ENCODE data around the gene SALL2.

SALL2 gene

DNA sequence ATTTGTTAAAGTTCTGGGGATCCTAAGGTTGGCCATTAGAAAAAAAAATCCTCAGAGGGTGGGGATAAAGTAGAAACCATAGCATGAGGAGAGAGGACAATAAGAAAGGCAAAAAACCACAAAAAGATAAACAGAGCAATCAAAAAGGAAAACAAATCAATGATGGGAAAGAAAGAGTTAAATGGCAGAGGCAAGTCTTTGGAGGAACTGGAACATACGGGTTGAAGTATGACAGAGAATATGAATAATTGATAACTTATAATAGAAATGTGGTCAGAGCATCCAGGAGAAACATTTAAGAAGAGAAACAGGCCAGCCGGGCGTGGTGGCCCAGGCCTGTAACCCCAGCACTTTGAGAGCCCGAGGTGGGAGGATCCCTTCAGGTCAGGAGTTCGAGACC lies 17.8 kb upstream of the SALL2 start:
- TF ChIP-seq, protein P1, sequence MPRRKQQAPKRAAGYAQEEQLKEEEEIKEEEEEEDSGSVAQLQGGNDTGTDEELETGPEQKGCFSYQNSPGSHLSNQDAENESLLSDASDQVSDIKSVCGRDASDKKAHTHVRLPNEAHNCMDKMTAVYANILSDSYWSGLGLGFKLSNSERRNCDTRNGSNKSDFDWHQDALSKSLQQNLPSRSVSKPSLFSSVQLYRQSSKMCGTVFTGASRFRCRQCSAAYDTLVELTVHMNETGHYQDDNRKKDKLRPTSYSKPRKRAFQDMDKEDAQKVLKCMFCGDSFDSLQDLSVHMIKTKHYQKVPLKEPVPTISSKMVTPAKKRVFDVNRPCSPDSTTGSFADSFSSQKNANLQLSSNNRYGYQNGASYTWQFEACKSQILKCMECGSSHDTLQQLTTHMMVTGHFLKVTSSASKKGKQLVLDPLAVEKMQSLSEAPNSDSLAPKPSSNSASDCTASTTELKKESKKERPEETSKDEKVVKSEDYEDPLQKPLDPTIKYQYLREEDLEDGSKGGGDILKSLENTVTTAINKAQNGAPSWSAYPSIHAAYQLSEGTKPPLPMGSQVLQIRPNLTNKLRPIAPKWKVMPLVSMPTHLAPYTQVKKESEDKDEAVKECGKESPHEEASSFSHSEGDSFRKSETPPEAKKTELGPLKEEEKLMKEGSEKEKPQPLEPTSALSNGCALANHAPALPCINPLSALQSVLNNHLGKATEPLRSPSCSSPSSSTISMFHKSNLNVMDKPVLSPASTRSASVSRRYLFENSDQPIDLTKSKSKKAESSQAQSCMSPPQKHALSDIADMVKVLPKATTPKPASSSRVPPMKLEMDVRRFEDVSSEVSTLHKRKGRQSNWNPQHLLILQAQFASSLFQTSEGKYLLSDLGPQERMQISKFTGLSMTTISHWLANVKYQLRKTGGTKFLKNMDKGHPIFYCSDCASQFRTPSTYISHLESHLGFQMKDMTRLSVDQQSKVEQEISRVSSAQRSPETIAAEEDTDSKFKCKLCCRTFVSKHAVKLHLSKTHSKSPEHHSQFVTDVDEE (CRISPR knock-in tag; IDR thresholded peaks at IDR 0.05): no peak
- no peak for TF ChIP-seq PPARA (CRISPR knock-in tag; IDR thresholded peaks at IDR 0.05; ENCODE audit: borderline replicate concordance)
- TF ChIP-seq ARNTL (CRISPR knock-in tag; IDR thresholded peaks at IDR 0.05; ENCODE audit: borderline replicate concordance, low read depth): no peak
- TF ChIP-seq ZNF8 (CRISPR knock-in tag; IDR thresholded peaks at IDR 0.05): no peak
- no peak for TF ChIP-seq GLIS3 (CRISPR knock-in tag; IDR thresholded peaks at IDR 0.05)
- no peak for TF ChIP-seq RARB (CRISPR knock-in tag; IDR thresholded peaks at IDR 0.05)
- TF ChIP-seq TCF4 (CRISPR knock-in tag; IDR thresholded peaks at IDR 0.05; ENCODE audit: borderline replicate concordance): no peak
- TF ChIP-seq TOX (CRISPR knock-in tag; IDR thresholded peaks at IDR 0.05; ENCODE audit: borderline replicate concordance): no peak
- TF ChIP-seq ZNF70 (CRISPR knock-in tag; IDR thresholded peaks at IDR 0.05): no peak
- TF ChIP-seq BACH2 (CRISPR knock-in tag; IDR thresholded peaks at IDR 0.05; ENCODE audit: borderline replicate concordance): no peak
- no peak for TF ChIP-seq ZFP30 (CRISPR knock-in tag; IDR thresholded peaks at IDR 0.05)
- no peak for ATAC-seq

DNA sequence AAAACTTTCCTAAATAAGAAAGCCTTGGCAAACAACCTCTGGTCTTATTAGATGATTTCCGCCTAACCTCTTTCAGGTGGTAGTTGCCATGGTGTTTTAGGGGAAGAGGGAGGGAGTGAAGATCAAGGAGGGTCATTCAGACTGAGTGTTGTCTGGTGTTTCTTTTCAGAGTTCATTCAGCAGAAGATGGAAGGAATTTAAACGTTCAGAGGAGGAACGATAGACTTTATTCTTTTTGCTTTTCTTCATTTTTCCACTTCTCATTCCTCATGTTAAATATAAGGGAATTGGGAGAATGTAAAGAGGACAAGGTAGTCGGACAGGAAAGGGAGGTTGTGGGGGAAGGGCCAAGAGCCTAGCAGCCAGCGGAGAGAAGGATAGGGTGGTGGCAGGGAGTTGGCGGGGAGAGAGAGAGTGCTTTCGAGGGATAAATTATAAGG lies 17.4 kb upstream of the SALL2 start:
- ATAC-seq: no peak

DNA sequence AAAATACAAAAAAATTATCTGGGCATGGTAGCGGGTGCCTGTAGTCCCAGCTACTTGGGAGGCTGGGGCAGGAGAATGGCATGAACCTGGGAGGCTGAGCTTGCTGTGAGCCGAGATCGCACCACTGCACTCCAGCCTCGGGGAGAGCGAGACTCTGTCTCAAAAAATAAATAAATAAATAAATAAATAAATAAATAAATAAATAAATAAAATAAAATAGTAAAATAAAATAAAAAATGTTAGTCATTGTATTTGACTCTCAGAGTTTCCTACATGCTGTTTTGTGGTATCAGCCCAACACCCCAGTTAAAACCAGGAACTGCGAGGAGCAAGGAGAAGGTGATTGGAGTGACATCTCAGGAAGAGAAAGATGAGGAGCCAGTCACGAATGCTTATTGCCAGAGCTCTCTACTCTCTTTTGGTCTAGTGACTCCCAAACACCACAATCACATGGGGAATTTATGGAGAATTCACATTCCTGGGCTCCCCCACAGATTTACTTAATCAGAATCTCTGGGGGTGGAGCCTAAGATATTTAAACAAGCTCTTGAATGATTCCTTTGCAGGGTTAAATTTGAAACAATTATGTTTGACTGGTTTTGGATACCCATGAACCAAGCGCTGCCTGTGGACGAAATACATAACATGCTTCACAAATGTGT lies 15.4 kb upstream of the SALL2 start:
- ATAC-seq: no peak
- no peak for TF ChIP-seq ISL1 (CRISPR knock-in tag; IDR thresholded peaks at IDR 0.05)
- TF ChIP-seq GLIS3 (CRISPR knock-in tag; IDR thresholded peaks at IDR 0.05): no peak
- TF ChIP-seq ZC3H10 (CRISPR knock-in tag; IDR thresholded peaks at IDR 0.05): no peak
- TF ChIP-seq ESRRG (CRISPR knock-in tag; IDR thresholded peaks at IDR 0.05): no peak

More for the DNA sequence above, 17.4 kb upstream of the SALL2 start:
- TF ChIP-seq GLIS3 (CRISPR knock-in tag; IDR thresholded peaks at IDR 0.05) (no peak), BACH2 (CRISPR knock-in tag; IDR thresholded peaks at IDR 0.05; ENCODE audit: borderline replicate concordance) (no peak), ARNTL (CRISPR knock-in tag; IDR thresholded peaks at IDR 0.05; ENCODE audit: borderline replicate concordance, low read depth) (no peak), ZFP3 (CRISPR knock-in tag; IDR thresholded peaks at IDR 0.05) (no peak), OSR1 (CRISPR knock-in tag; IDR thresholded peaks at IDR 0.05) (no peak), CSDC2 (CRISPR knock-in tag; IDR thresholded peaks at IDR 0.05) (no peak), PPARA (CRISPR knock-in tag; IDR thresholded peaks at IDR 0.05; ENCODE audit: borderline replicate concordance) (no peak)

DNA sequence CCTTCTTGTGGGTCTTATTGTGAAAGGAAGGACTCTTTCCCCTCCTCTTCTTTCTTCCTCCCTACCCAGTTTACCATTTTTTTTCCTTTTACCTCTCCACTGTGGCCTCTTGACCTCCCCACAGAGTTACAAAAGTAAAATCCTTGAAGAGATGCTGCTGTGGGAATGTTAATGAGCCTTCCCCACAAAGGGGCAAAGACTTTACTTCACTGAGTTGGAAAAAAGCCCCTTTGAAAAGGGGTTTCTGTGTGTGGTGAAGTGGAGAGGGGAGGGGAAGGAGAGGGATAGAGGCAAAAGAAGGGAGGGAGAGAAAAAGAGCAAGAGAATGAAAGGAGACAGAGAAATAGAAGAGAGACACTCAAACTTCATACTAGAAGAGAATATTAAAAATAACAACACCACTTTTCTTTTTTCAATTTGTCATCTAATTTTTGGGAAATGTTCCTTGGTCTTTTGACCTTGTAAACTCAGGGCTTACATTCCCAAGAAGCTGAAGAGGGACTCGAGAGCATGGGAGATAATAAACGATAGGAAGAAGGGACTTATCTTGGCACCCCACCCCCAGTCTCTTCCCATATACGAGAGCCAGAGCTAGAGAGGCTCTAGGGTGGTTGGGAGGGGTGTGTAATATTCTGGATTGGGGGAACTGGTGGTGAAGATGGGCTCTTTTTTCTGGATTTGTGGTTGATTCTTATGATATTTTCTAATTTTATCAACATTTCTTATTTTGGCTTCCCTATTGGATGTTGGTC lies 13.2 kb upstream of the SALL2 start:
- TF ChIP-seq TOX (CRISPR knock-in tag; IDR thresholded peaks at IDR 0.05; ENCODE audit: borderline replicate concordance) (no peak), OSR1 (CRISPR knock-in tag; IDR thresholded peaks at IDR 0.05) (no peak), ZFP3 (CRISPR knock-in tag; IDR thresholded peaks at IDR 0.05) (no peak), ARNTL (CRISPR knock-in tag; IDR thresholded peaks at IDR 0.05; ENCODE audit: borderline replicate concordance, low read depth) (no peak), ZNF8 (CRISPR knock-in tag; IDR thresholded peaks at IDR 0.05) (no peak), ESRRG (CRISPR knock-in tag; IDR thresholded peaks at IDR 0.05) (no peak), TCF4 (CRISPR knock-in tag; IDR thresholded peaks at IDR 0.05; ENCODE audit: borderline replicate concordance) (no peak), CSDC2 (CRISPR knock-in tag; IDR thresholded peaks at IDR 0.05) (no peak), RARB (CRISPR knock-in tag; IDR thresholded peaks at IDR 0.05) (no peak), ZC3H10 (CRISPR knock-in tag; IDR thresholded peaks at IDR 0.05) (no peak)
- TF ChIP-seq, protein P2, sequence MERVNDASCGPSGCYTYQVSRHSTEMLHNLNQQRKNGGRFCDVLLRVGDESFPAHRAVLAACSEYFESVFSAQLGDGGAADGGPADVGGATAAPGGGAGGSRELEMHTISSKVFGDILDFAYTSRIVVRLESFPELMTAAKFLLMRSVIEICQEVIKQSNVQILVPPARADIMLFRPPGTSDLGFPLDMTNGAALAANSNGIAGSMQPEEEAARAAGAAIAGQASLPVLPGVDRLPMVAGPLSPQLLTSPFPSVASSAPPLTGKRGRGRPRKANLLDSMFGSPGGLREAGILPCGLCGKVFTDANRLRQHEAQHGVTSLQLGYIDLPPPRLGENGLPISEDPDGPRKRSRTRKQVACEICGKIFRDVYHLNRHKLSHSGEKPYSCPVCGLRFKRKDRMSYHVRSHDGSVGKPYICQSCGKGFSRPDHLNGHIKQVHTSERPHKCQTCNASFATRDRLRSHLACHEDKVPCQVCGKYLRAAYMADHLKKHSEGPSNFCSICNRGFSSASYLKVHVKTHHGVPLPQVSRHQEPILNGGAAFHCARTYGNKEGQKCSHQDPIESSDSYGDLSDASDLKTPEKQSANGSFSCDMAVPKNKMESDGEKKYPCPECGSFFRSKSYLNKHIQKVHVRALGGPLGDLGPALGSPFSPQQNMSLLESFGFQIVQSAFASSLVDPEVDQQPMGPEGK (CRISPR knock-in tag; IDR thresholded peaks at IDR 0.05; ENCODE audit: borderline replicate concordance): no peak
- TF ChIP-seq, protein P3, sequence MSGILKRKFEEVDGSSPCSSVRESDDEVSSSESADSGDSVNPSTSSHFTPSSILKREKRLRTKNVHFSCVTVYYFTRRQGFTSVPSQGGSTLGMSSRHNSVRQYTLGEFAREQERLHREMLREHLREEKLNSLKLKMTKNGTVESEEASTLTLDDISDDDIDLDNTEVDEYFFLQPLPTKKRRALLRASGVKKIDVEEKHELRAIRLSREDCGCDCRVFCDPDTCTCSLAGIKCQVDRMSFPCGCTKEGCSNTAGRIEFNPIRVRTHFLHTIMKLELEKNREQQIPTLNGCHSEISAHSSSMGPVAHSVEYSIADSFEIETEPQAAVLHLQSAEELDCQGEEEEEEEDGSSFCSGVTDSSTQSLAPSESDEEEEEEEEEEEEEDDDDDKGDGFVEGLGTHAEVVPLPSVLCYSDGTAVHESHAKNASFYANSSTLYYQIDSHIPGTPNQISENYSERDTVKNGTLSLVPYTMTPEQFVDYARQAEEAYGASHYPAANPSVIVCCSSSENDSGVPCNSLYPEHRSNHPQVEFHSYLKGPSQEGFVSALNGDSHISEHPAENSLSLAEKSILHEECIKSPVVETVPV (CRISPR knock-in tag; IDR thresholded peaks at IDR 0.05): no peak
- TF ChIP-seq, protein P4, sequence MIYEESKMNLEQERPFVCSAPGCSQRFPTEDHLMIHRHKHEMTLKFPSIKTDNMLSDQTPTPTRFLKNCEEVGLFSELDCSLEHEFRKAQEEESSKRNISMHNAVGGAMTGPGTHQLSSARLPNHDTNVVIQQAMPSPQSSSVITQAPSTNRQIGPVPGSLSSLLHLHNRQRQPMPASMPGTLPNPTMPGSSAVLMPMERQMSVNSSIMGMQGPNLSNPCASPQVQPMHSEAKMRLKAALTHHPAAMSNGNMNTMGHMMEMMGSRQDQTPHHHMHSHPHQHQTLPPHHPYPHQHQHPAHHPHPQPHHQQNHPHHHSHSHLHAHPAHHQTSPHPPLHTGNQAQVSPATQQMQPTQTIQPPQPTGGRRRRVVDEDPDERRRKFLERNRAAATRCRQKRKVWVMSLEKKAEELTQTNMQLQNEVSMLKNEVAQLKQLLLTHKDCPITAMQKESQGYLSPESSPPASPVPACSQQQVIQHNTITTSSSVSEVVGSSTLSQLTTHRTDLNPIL (CRISPR knock-in tag; IDR thresholded peaks at IDR 0.05; ENCODE audit: low read depth): no peak
- TF ChIP-seq, protein P1 (CRISPR knock-in tag; IDR thresholded peaks at IDR 0.05): no peak
- TF ChIP-seq, protein P5, sequence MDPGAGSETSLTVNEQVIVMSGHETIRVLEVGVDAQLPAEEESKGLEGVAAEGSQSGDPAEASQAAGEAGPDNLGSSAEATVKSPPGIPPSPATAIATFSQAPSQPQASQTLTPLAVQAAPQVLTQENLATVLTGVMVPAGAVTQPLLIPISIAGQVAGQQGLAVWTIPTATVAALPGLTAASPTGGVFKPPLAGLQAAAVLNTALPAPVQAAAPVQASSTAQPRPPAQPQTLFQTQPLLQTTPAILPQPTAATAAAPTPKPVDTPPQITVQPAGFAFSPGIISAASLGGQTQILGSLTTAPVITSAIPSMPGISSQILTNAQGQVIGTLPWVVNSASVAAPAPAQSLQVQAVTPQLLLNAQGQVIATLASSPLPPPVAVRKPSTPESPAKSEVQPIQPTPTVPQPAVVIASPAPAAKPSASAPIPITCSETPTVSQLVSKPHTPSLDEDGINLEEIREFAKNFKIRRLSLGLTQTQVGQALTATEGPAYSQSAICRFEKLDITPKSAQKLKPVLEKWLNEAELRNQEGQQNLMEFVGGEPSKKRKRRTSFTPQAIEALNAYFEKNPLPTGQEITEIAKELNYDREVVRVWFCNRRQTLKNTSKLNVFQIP (CRISPR knock-in tag; IDR thresholded peaks at IDR 0.05; ENCODE audit: borderline replicate concordance, low read depth): no peak
- no peak for ATAC-seq

Data from SK-N-SH treated with all-trans-retinoic acid at 6 μM for 48 hours (cell line).